Sigmoid colon (tissue), 7 donors: ENCODE measurements around the gene GNL3L. TPM values are rescaled to one million over a fixed set of nuclear protein-coding genes. Genes with fewer than 3 reads are reported as not detected.
"Not testable (repeated sequence)": the region's sequence is repeated elsewhere in the genome, so short reads cannot be mapped to it uniquely, and the experiment has no call there.

Source experiments
- DNase-seq: peaks from one replicate; pipeline ENCODE4 v3.0.0-alpha.2; 2019
- H3K27ac ChIP-seq, 4 donors: fragments of 200-600 bp; sonication (generic); one replicate each; pipeline ENCODE4 v1.5.1; 2016 to 2019; ENCODE audit warnings: mild to moderate bottlenecking in 1 of 4
- H3K27me3 ChIP-seq, 3 donors: fragments of 200-600 bp; sonication (generic); one replicate each; pipeline ENCODE4 v1.5.1; 2019; ENCODE audit warnings: mild to moderate bottlenecking in 1 of 3
- H3K36me3 ChIP-seq, 4 donors: fragments of 200-600 bp; sonication (generic); one replicate each; pipeline ENCODE4 v1.5.1; 2016 to 2019
- H3K4me1 ChIP-seq, 4 donors: fragments of 200-600 bp; sonication (generic); one replicate each; pipeline ENCODE4 v1.5.1; 2017 to 2019
- H3K4me3 ChIP-seq, 4 donors: fragments of 200-600 bp; sonication (generic); one replicate each; pipeline ENCODE4 v1.5.1; 2017 to 2019; ENCODE audit warnings: mild to moderate bottlenecking in 2 of 4, moderate library complexity in 1 of 4
- H3K9me3 ChIP-seq, 4 donors: fragments of 200-600 bp in 3 of 4; sonication (generic) in 3 of 4; one replicate each; pipeline versions ENCODE4 v1.5.1 to v1.6.1; 2013 to 2019
- CTCF ChIP-seq, 4 experiments: fragments of 450-650 bp in 3 of 4; fragments of 200-600 bp in 1 of 4; IDR thresholded peaks; one replicate each; pipeline ENCODE4 v1.5.1; 2016 to 2019; ENCODE audit warnings: antibody characterized with exemption in 4 of 4, mild to moderate bottlenecking in 3 of 4, moderate library complexity in 2 of 4
- EP300 ChIP-seq, 4 donors: sonication (generic); formaldehyde crosslinking; IDR thresholded peaks; one replicate each; pipeline ENCODE4 v1.6.1; 2017; ENCODE audit warnings: antibody characterized with exemption in 4 of 4
- POLR2A ChIP-seq, 2 donors: fragments of 450-650 bp; IDR thresholded peaks; one replicate each; pipeline ENCODE4 v1.6.1; 2016; ENCODE audit warnings: antibody characterized with exemption in 2 of 2, mild to moderate bottlenecking in 2 of 2, moderate library complexity in 2 of 2
- POLR2AphosphoS5 ChIP-seq, 4 donors: sonication (generic); formaldehyde crosslinking; IDR thresholded peaks; one replicate each; pipeline ENCODE4 v1.6.1; 2017; ENCODE audit warnings: antibody characterized with exemption in 4 of 4
- WGBS, 2 donors: extraction: QIAGEN DNeasy Blood & Tissue Kit; methylation state at CpG; one replicate each; pipeline ENCODE4 v1.1.7; 2013; 5-methylcytosine and 5-hydroxymethylcytosine counted together
- intact Hi-C: fragments of 100-400 bp; cut with DNase I; formaldehyde crosslinking; loops from one replicate; pipeline ENCODE4 v1.15.1; 2023
- polyA plus RNA-seq, 3 donors: library from polyadenylated mRNA; stranded (reverse); fragments of 200-250 nt; gene quantifications; one replicate each; pipeline ENCODE4 v1.2.3, GENCODE V29; 2013
- total RNA-seq, 4 donors: library from RNA; depleted of rRNA; stranded (reverse); fragments of >200 nt; gene quantifications; one replicate each; pipeline ENCODE4 v1.1.0, GENCODE V29; 2016
- donor health status: healthy with polysubstance abuse.
- donor health status: Bipolar disorder and iron deficiency.
- donor health status: healthy.

Gene GNL3L
- total and polyA plus RNA-seq, 7 donors, result 4.2 to 18.3 (median 14.6) TPM

GRCh38 chrX:54551801-54552200 lies 21.8 kb downstream of the GNL3L start:
- 94 to 96% methylated on average over 8 of the region's 8 CpGs for WGBS, 2 donors
- no peak for DNase-seq
- peaks cover 0 to 51% (median 17%) of the 10 kb centered on the region in 4 donors for H3K36me3 ChIP-seq
- no peaks in the 10 kb centered on the region for H3K4me1 ChIP-seq
- TF ChIP-seq POLR2A (IDR thresholded peaks at IDR 0.05) (no peak), CTCF (IDR thresholded peaks at IDR 0.05) (no peak), POLR2AphosphoS5 (IDR thresholded peaks at IDR 0.05) (no peak), EP300 (IDR thresholded peaks at IDR 0.05) (no peak)
- H3K27me3 ChIP-seq, result no peaks in the 10 kb centered on the region
- no peak overlapping the region for H3K4me3 ChIP-seq
- intact Hi-C loops, result no loop called here
- H3K27ac ChIP-seq, result no peak overlapping the region
- no peaks in the 10 kb centered on the region for H3K9me3 ChIP-seq

DNA sequence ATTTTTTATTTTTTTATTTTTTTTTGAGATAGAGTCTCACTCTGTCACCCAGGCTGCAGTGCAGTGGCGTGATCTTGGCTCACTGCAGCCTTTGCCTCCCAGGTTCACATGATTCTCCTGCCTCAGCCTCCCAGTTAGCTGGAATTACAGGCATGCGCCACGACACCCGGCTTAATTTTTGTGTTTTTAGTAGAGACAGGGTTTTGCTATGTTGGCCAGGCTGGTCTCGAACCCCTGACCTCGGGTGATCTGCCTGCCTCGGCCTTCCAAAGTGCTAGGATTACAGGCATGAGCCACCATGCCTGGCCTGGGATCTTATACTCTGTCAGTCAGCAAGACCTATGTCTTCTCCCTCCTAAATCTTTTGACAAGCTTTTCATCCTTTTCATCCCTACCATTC lies 25.0 kb downstream of the GNL3L start:
- peaks cover 0 to 47% (median 8%) of the 10 kb centered on the region in 4 donors for H3K36me3 ChIP-seq
- WGBS, 2 donors, result 95 to 96% methylated on average over 7 of the region's 7 CpGs
- not testable (repeated sequence) for H3K27me3 ChIP-seq

GRCh38 chrX:54560411-54560810 lies 30.4 kb downstream of the GNL3L start:
- Histone ChIP-seq H3K4me1 (no peaks in the 10 kb centered on the region), H3K9me3 (no peaks in the 10 kb centered on the region), H3K27me3 (no peaks in the 10 kb centered on the region), H3K4me3 (no peak overlapping the region), H3K27ac (no peak overlapping the region), H3K36me3 (peaks cover 0 to 30% (median 0%) of the 10 kb centered on the region in 4 donors)
- 94 to 95% methylated on average over 11 of the region's 11 CpGs for WGBS, 2 donors
- intact Hi-C loops, result no loop called here
- TF ChIP-seq EP300 (IDR thresholded peaks at IDR 0.05), result no peak
- no peak for TF ChIP-seq POLR2AphosphoS5 (IDR thresholded peaks at IDR 0.05)
- no peak for TF ChIP-seq POLR2A (IDR thresholded peaks at IDR 0.05)
- TF ChIP-seq CTCF (IDR thresholded peaks at IDR 0.05), result no peak
- no peak for DNase-seq

More for the DNA sequence above, 25.0 kb downstream of the GNL3L start:
- H3K4me3 ChIP-seq, H3K9me3 ChIP-seq, H3K4me1 ChIP-seq, DNase-seq, intact Hi-C loops, H3K27ac ChIP-seq: not testable (repeated sequence)

- 93 to 96% methylated on average over 1 of the region's 1 CpG for WGBS, 2 donors
- intact Hi-C loops, result no loop called here
- Histone ChIP-seq H3K4me1 (no peaks in the 10 kb centered on the region), H3K4me3 (no peak overlapping the region), H3K27me3 (no peaks in the 10 kb centered on the region), H3K36me3 (peaks cover 0 to 30% (median 0%) of the 10 kb centered on the region in 4 donors), H3K27ac (no peak overlapping the region), H3K9me3 (no peaks in the 10 kb centered on the region)
- no peak for DNase-seq
- TF ChIP-seq POLR2A (IDR thresholded peaks at IDR 0.05) (no peak), POLR2AphosphoS5 (IDR thresholded peaks at IDR 0.05) (no peak), EP300 (IDR thresholded peaks at IDR 0.05) (no peak), CTCF (IDR thresholded peaks at IDR 0.05) (no peak)
These were observed 31.6 kb downstream of the GNL3L start for GRCh38 chrX:54561622-54562021.

DNA sequence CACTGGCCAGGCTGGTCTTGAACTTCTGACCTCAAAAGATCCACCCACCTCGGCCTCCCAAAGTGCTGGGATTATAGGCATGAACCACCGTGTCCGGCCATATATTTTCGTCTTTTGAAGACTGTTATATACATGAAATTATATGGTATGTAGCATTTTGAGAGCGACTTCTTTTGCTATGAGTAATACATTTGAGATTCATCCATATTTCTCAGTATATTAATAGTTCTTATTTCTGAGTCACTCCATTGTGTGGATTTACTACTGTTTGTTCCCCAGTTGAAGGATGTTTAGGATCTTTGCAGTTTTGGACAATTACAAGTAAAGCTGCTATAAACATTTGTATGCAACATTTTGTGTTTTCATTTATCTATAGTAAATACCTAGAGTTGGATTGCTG lies 34.9 kb downstream of the GNL3L start:
- no peaks in the 10 kb centered on the region for H3K9me3 ChIP-seq
- no peak for DNase-seq
- no peak overlapping the region for H3K4me3 ChIP-seq
- TF ChIP-seq EP300 (IDR thresholded peaks at IDR 0.05) (no peak), POLR2A (IDR thresholded peaks at IDR 0.05) (no peak), POLR2AphosphoS5 (IDR thresholded peaks at IDR 0.05) (no peak), CTCF (IDR thresholded peaks at IDR 0.05) (no peak)
- no peak overlapping the region for H3K27ac ChIP-seq
- H3K4me1 ChIP-seq, result no peaks in the 10 kb centered on the region
- H3K27me3 ChIP-seq, result no peaks in the 10 kb centered on the region
- peaks cover 0 to 11% (median 0%) of the 10 kb centered on the region in 4 donors for H3K36me3 ChIP-seq
- 87 to 89% methylated on average over 5 of the region's 5 CpGs for WGBS, 2 donors
- intact Hi-C loops, result no loop called here
